Dermis lymphatic vessel endothelial cell (primary cell): Measurements from ENCODE around the gene GPHB5. TPM values are rescaled to one million over a fixed set of nuclear protein-coding genes. Genes with fewer than 3 reads are reported as not detected.

ENCODE experiments used
- total RNA-seq: library from RNA; depleted of rRNA; stranded (reverse); fragments of >200 nt; gene quantifications from 2 replicates; pipeline ENCODE4 v1.2.1, GENCODE V29; 2014

GPHB5 gene, protein sequence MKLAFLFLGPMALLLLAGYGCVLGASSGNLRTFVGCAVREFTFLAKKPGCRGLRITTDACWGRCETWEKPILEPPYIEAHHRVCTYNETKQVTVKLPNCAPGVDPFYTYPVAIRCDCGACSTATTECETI
- total RNA-seq, result not detected in 2 replicates

DNA sequence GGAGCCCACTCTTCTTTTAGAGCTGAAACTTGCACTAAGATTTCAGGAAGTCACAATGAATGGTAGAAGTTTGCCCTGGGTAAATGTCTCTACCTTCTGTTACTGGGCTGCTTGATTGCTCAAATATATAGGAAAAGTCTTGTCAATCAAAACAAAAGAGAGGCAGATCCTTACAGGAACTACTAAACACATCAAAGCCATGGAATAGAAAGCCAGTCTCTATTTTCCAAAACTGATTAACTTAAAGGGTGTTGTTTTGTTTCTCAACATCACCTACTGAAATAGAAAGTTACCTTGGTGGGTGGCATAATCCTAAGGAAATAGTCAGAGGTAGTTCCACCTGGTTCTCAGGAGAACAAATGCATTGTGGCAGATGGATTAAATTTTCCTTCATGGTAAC is at the start of gene GPHB5:
Gene GPHB5, minus strand, starts transcription at position 101 of the 400 bp plus-strand sequence. CDS start 1,086 bp downstream, outside the sequence.

Other genes starting within 250 kb of the GPHB5 start
- gene RHOJ, start 114.5 kb downstream of the GPHB5 start, total RNA-seq, result 133 and 176 TPM in 2 replicates
- 10.2 and 11.9 TPM in 2 replicates for gene PPP2R5E, start 224.4 kb upstream of the GPHB5 start, total RNA-seq